NB4 (cell line): Measurements from ENCODE around the gene AFAP1L2.

ENCODE experiments used
- POLR2A ChIP-seq: IDR thresholded peaks from 2 replicates; pipeline ENCODE4 v1.6.1; 2011; ENCODE audit warnings: mild to moderate bottlenecking; ENCODE audit not compliant: insufficient read length; ENCODE audit errors: extremely low read depth
- TF ChIP-seq, protein P1 (sequence below): IDR thresholded peaks from one replicate; pipeline ENCODE4 v1.5.1; 2012; ENCODE audit warnings: low read depth, low read length
- TF ChIP-seq, protein P2 (sequence below): IDR thresholded peaks from 2 replicates; pipeline ENCODE4 v1.6.1; 2011; ENCODE audit warnings: low read depth, low read length

DNA sequence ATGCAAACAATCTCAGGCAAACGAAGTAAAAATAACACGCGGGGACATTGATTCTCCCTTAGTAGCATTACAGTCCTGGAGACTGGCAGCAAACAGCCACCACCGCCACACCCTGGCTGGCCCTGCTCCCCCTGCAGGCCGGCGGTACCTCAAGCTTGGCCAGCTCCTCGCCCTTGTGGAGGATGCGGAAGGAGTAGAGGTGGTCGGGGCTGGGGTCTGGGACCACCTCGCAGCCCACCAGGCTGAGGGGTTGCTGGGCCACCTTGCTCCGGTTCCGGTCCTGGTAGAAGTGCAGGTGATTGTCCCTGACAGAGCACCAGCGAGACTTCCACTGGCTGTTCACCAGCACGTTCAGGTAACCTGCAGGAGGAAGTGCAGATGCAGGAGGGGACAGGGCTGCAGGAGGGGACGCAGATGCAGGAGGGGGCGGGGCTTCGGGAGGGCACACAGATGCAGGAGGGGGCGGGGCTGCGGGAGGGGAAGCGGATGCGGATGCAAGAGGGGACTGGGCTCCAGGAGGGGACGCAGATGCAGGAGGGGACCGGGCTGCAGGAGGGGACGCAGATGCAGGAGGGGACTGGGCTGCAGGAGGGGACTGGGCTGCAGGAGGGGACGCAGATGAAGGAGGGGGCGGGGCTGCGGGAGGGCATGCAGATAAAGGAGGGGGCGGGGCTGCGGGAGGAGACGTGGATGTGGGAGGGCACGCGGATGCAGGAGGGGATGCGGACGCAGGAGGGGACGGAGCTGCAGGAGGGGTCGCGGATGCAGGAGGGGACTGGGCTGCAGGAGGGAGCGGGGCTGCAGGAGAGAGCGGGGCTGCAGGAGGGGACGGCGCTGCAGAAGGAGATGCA, 99.5 kb downstream of the AFAP1L2 start:
- TF ChIP-seq, protein P1, sequence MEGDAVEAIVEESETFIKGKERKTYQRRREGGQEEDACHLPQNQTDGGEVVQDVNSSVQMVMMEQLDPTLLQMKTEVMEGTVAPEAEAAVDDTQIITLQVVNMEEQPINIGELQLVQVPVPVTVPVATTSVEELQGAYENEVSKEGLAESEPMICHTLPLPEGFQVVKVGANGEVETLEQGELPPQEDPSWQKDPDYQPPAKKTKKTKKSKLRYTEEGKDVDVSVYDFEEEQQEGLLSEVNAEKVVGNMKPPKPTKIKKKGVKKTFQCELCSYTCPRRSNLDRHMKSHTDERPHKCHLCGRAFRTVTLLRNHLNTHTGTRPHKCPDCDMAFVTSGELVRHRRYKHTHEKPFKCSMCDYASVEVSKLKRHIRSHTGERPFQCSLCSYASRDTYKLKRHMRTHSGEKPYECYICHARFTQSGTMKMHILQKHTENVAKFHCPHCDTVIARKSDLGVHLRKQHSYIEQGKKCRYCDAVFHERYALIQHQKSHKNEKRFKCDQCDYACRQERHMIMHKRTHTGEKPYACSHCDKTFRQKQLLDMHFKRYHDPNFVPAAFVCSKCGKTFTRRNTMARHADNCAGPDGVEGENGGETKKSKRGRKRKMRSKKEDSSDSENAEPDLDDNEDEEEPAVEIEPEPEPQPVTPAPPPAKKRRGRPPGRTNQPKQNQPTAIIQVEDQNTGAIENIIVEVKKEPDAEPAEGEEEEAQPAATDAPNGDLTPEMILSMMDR: peak; percentile 37
- TF ChIP-seq POLR2A: no peak
- TF ChIP-seq, protein P2, sequence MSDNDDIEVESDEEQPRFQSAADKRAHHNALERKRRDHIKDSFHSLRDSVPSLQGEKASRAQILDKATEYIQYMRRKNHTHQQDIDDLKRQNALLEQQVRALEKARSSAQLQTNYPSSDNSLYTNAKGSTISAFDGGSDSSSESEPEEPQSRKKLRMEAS: no peak
